Measurements from ENCODE around the gene KIAA1958. TPM values are rescaled to one million over a fixed set of nuclear protein-coding genes. Genes with fewer than 3 reads are reported as not detected.

KIAA1958 gene
- total RNA-seq, 1 donor from 2014 or later, result 12.0 TPM

- H3K9me3 Mint-ChIP-seq (ENCODE audit: unreplicated experiment), result peaks cover 11% of the 10 kb centered on the region
- Histone ChIP-seq H2AFZ (ENCODE audit: low read depth, low read length) (no peak overlapping the region), H3K4me3 (ENCODE audit: insufficient read depth, low read depth, low read length) (no peak overlapping the region), H3K27me3 (ENCODE audit: insufficient read depth, low read length) (no peaks in the 10 kb centered on the region), H3K27ac (ENCODE audit: low read depth, low read length) (no peak overlapping the region), H3K79me2 (ENCODE audit: insufficient read depth, low read length) (no peaks in the 10 kb centered on the region), H3K4me2 (ENCODE audit: low read length) (no peak overlapping the region), H3K9me3 (ENCODE audit: insufficient read depth, low read depth, low read length) (no peaks in the 10 kb centered on the region), H3K36me3 (ENCODE audit: insufficient read depth, low read length) (no peaks in the 10 kb centered on the region), H4K20me1 (ENCODE audit: insufficient read depth, low read length) (no peaks in the 10 kb centered on the region), H3K9ac (ENCODE audit: low read length) (no peak overlapping the region), H3K4me1 (ENCODE audit: insufficient read depth, low read length) (no peaks in the 10 kb centered on the region)
- FAIRE-seq, result no peak
- no peak for DNase-seq (ENCODE audit: low read depth)
- no peaks in the 10 kb centered on the region for H3K27me3 Mint-ChIP-seq (ENCODE audit: low read depth, unreplicated experiment)
- no peak overlapping the region for H3K4me3 Mint-ChIP-seq (ENCODE audit: unreplicated experiment)
- no peaks in the 10 kb centered on the region for H3K4me1 Mint-ChIP-seq (ENCODE audit: low read depth, unreplicated experiment)
- H3K36me3 Mint-ChIP-seq (ENCODE audit: low read depth, unreplicated experiment), result peaks cover 20% of the 10 kb centered on the region
- H3K27ac Mint-ChIP-seq (ENCODE audit: unreplicated experiment), result no peak overlapping the region
- TF ChIP-seq EZH2 (IDR thresholded peaks at IDR 0.05; ENCODE audit: insufficient read depth, low read length) (no peak), CTCF (IDR thresholded peaks at IDR 0.05; ENCODE audit: insufficient read depth, low read depth, low read length) (no peak)
These were observed 161.0 kb downstream of the KIAA1958 start for GRCh38 chr9:112647596-112647995.

- TF ChIP-seq CTCF (IDR thresholded peaks at IDR 0.05; ENCODE audit: insufficient read depth, low read depth, low read length), result no peak
- no peak for TF ChIP-seq EZH2 (IDR thresholded peaks at IDR 0.05; ENCODE audit: insufficient read depth, low read length)
- no peak overlapping the region for H3K9ac ChIP-seq (ENCODE audit: low read length)
- no peak overlapping the region for H2AFZ ChIP-seq (ENCODE audit: low read depth, low read length)
- no peaks in the 10 kb centered on the region for H3K27me3 ChIP-seq (ENCODE audit: insufficient read depth, low read length)
- Mint-ChIP-seq H3K36me3 (ENCODE audit: low read depth, unreplicated experiment) (peaks cover 20% of the 10 kb centered on the region), H3K27ac (ENCODE audit: unreplicated experiment) (no peak overlapping the region), H3K4me3 (ENCODE audit: unreplicated experiment) (no peak overlapping the region), H3K9me3 (ENCODE audit: unreplicated experiment) (peaks cover 11% of the 10 kb centered on the region), H3K4me1 (ENCODE audit: low read depth, unreplicated experiment) (peaks cover under 1% of the 10 kb centered on the region), H3K27me3 (ENCODE audit: low read depth, unreplicated experiment) (no peaks in the 10 kb centered on the region)
- no peak overlapping the region for H3K27ac ChIP-seq (ENCODE audit: low read depth, low read length)
- H3K9me3 ChIP-seq (ENCODE audit: insufficient read depth, low read depth, low read length), result no peaks in the 10 kb centered on the region
- no peak overlapping the region for H3K4me3 ChIP-seq (ENCODE audit: insufficient read depth, low read depth, low read length)
- no peak for FAIRE-seq
- H3K36me3 ChIP-seq (ENCODE audit: insufficient read depth, low read length), result no peaks in the 10 kb centered on the region
- DNase-seq (ENCODE audit: low read depth), result no peak
- no peaks in the 10 kb centered on the region for H4K20me1 ChIP-seq (ENCODE audit: insufficient read depth, low read length)
- no peaks in the 10 kb centered on the region for H3K79me2 ChIP-seq (ENCODE audit: insufficient read depth, low read length)
- H3K4me1 ChIP-seq (ENCODE audit: insufficient read depth, low read length), result no peaks in the 10 kb centered on the region
- H3K4me2 ChIP-seq (ENCODE audit: low read length), result no peak overlapping the region
These were observed 162.0 kb downstream of the KIAA1958 start for GRCh38 chr9:112648624-112649023.

- DNase-seq (ENCODE audit: low read depth) (no peak), FAIRE-seq (no peak)
- H4K20me1 ChIP-seq (ENCODE audit: insufficient read depth, low read length), result no peaks in the 10 kb centered on the region
- H3K4me3 Mint-ChIP-seq (ENCODE audit: unreplicated experiment), result no peak overlapping the region
- H3K9ac ChIP-seq (ENCODE audit: low read length), result no peak overlapping the region
- H3K36me3 ChIP-seq (ENCODE audit: insufficient read depth, low read length), result no peaks in the 10 kb centered on the region
- peaks cover 10% of the 10 kb centered on the region for H3K4me1 Mint-ChIP-seq (ENCODE audit: low read depth, unreplicated experiment)
- H3K27me3 ChIP-seq (ENCODE audit: insufficient read depth, low read length), result no peaks in the 10 kb centered on the region
- H3K36me3 Mint-ChIP-seq (ENCODE audit: low read depth, unreplicated experiment), result peaks cover 6% of the 10 kb centered on the region
- H3K79me2 ChIP-seq (ENCODE audit: insufficient read depth, low read length), result no peaks in the 10 kb centered on the region
- no peak overlapping the region for H3K4me2 ChIP-seq (ENCODE audit: low read length)
- no peak overlapping the region for H3K4me3 ChIP-seq (ENCODE audit: insufficient read depth, low read depth, low read length)
- no peaks in the 10 kb centered on the region for H3K9me3 ChIP-seq (ENCODE audit: insufficient read depth, low read depth, low read length)
- no peak for TF ChIP-seq CTCF (IDR thresholded peaks at IDR 0.05; ENCODE audit: insufficient read depth, low read depth, low read length)
- no peak for TF ChIP-seq EZH2 (IDR thresholded peaks at IDR 0.05; ENCODE audit: insufficient read depth, low read length)
- H3K27ac ChIP-seq (ENCODE audit: low read depth, low read length), result no peak overlapping the region
- H3K27me3 Mint-ChIP-seq (ENCODE audit: low read depth, unreplicated experiment), result no peaks in the 10 kb centered on the region
- no peaks in the 10 kb centered on the region for H3K9me3 Mint-ChIP-seq (ENCODE audit: unreplicated experiment)
- no peak overlapping the region for H2AFZ ChIP-seq (ENCODE audit: low read depth, low read length)
- H3K4me1 ChIP-seq (ENCODE audit: insufficient read depth, low read length), result no peaks in the 10 kb centered on the region
- no peak overlapping the region for H3K27ac Mint-ChIP-seq (ENCODE audit: unreplicated experiment)
These were observed 167.7 kb downstream of the KIAA1958 start for GRCh38 chr9:112654282-112654681.

Data from astrocyte (in vitro differentiated cells and primary cell).